Gastrocnemius medialis (tissue), 4 donors: ENCODE results near the gene PCDHGB2. TPM values are rescaled to one million over a fixed set of nuclear protein-coding genes. Genes with fewer than 3 reads are reported as not detected.
A peak's percentile ranks its signal among the peaks of the same experiment; 100 is the strongest.
"Not testable (repeated sequence)": the region's sequence is repeated elsewhere in the genome, so short reads cannot be mapped to it uniquely, and the experiment has no call there.

Experiments used
- ATAC-seq, 2 donors: fragments of 150-250 bp; one replicate each; pipeline ENCODE4 v1.9.1; 2016
- DNase-seq, 2 donors: peaks; one replicate each; pipeline ENCODE4 v3.0.0-alpha.2; 2019
- H3K27ac ChIP-seq, 4 donors: fragments of 200-600 bp; sonication (generic); 1 replicate in 1 of 4; 2 replicates in 3 of 4; pipeline ENCODE4 v1.5.1; 2016 to 2018; ENCODE audit warnings: mild to moderate bottlenecking in 2 of 4, moderate library complexity in 1 of 4
- H3K27me3 ChIP-seq, 3 donors: fragments of 200-600 bp; sonication (generic) in 2 of 3; 1 replicate in 1 of 3; 2 replicates in 2 of 3; pipeline versions ENCODE4 v1.5.1 to v1.6.0; 2016 to 2019; ENCODE audit warnings: mild to moderate bottlenecking in 1 of 3, moderate library complexity in 1 of 3
- H3K36me3 ChIP-seq, 2 donors: fragments of 200-600 bp; sonication (generic) in 1 of 2; one replicate each; pipeline ENCODE4 v1.5.1; 2017 to 2018
- H3K4me1 ChIP-seq, 2 donors: fragments of 200-600 bp; sonication (generic) in 1 of 2; one replicate each; pipeline ENCODE4 v1.5.1; 2016 to 2017; ENCODE audit warnings: mild to moderate bottlenecking in 2 of 2
- H3K4me3 ChIP-seq, 4 donors: fragments of 200-600 bp; sonication (generic) in 3 of 4; 1 replicate in 1 of 4; 2 replicates in 3 of 4; pipeline ENCODE4 v1.5.1; 2016 to 2019; ENCODE audit warnings: mild to moderate bottlenecking in 2 of 4
- H3K9me3 ChIP-seq, 3 donors: fragments of 200-600 bp; sonication (generic) in 2 of 3; 1 replicate in 1 of 3; 2 replicates in 2 of 3; pipeline ENCODE4 v1.5.1; 2016 to 2019
- CTCF ChIP-seq, 5 experiments: fragments of 450-650 bp in 3 of 5; fragments of 200-600 bp in 2 of 5; sonication (generic) in 2 of 5; IDR thresholded peaks in 4 of 5; conservative IDR thresholded peaks in 1 of 5; 1 replicate in 4 of 5; 2 replicates in 1 of 5; pipeline ENCODE4 v1.5.1; 2016 to 2019; ENCODE audit warnings: antibody characterized with exemption in 5 of 5, mild to moderate bottlenecking in 3 of 5, moderate library complexity in 3 of 5
- POLR2A ChIP-seq, 2 donors: fragments of 450-650 bp; IDR thresholded peaks; one replicate each; pipeline ENCODE4 v1.6.1; 2017; ENCODE audit warnings: antibody characterized with exemption in 2 of 2, mild to moderate bottlenecking in 2 of 2, moderate library complexity in 2 of 2
- in situ Hi-C, 4 donors: fragments of 200-750 bp; cut with MboI; loops; one replicate each; pipeline versions ENCODE4 v1.15.0 to v1.8.0; 2017; ENCODE audit warnings: low sequenced_read_pairs in 4 of 4
- intact Hi-C: fragments of 100-400 bp; cut with DNase I; formaldehyde crosslinking; loops from one replicate; pipeline ENCODE4 v1.15.1; 2023; ENCODE audit warnings: low total_unique reads
- total RNA-seq, 4 donors: library from RNA; depleted of rRNA; stranded (reverse); fragments of >200 nt; gene quantifications; one replicate each; pipeline versions ENCODE4 v1.1.0 to v1.2.3, GENCODE V29; 2016

PCDHGB2 gene
- total RNA-seq, 4 donors from 2014 or later: 0.55 to 3.4 (median 1.9) TPM

- Histone ChIP-seq H3K4me1 (peaks cover 4% of the 10 kb centered on the region in 2 donors), H3K4me3 (peak overlapping the region in 1 of 4 donors; percentile 20), H3K27ac (no peak overlapping the region), H3K9me3 (peaks cover 0 to 5% (median 5%) of the 10 kb centered on the region in 3 donors), H3K27me3 (peaks cover 0 to 11% (median 2%) of the 10 kb centered on the region in 3 donors), H3K36me3 (no peaks in the 10 kb centered on the region)
- ATAC-seq (no peak), DNase-seq (no peak)
- in situ Hi-C loops: no loop called here
- intact Hi-C loops: no loop called here
- TF ChIP-seq CTCF (IDR thresholded peaks at IDR 0.05 in 4 of 5, conservative IDR thresholded peaks at IDR 0.05 in 1 of 5) (no peak), POLR2A (IDR thresholded peaks at IDR 0.05) (no peak)
Observed at GRCh38 chr5:141388661-141389060, 28.9 kb downstream of the PCDHGB2 start.

- intact Hi-C loops (no loop called here), in situ Hi-C loops (no loop called here)
- no peak for TF ChIP-seq POLR2A (IDR thresholded peaks at IDR 0.05)
- no peak for TF ChIP-seq CTCF (IDR thresholded peaks at IDR 0.05 in 4 of 5, conservative IDR thresholded peaks at IDR 0.05 in 1 of 5)
Observed at GRCh38 chr5:141389153-141390042, 29.6 kb downstream of the PCDHGB2 start.

GRCh38 chr5:141392429-141393198, 32.8 kb downstream of the PCDHGB2 start, which contains the start of gene PCDHGA8:
Gene PCDHGA8, plus strand, starts transcription at chr5:141392633. Its CDS starts 181 bp downstream, at chr5:141392814.
- H3K9me3 ChIP-seq: peaks cover 0 to 5% (median 5%) of the 10 kb centered on the region in 3 donors
- H3K4me3 ChIP-seq: peak within 1 kb of the TSS; percentile 9 to 41 (median 12)
- in situ Hi-C loops (no loop called here), intact Hi-C loops (no loop called here)
- no peaks in the 10 kb centered on the region for H3K36me3 ChIP-seq
- TF ChIP-seq CTCF (IDR thresholded peaks at IDR 0.05 in 4 of 5, conservative IDR thresholded peaks at IDR 0.05 in 1 of 5): peak in 3 of 5 experiments; percentile 18 to 48 (median 20)
- TF ChIP-seq POLR2A (IDR thresholded peaks at IDR 0.05): no peak
- H3K27ac ChIP-seq: no peak within 1 kb of the TSS
- no peak for DNase-seq
- peaks cover 0 to 6% of the 10 kb centered on the region in 2 donors for H3K4me1 ChIP-seq
- H3K27me3 ChIP-seq: peaks cover 0 to 21% (median 2%) of the 10 kb centered on the region in 3 donors
- ATAC-seq: peak in 1 of 2 donors; percentile 37

More at GRCh38 chr5:141389153-141390042, 29.6 kb downstream of the PCDHGB2 start:
- no peak for DNase-seq
- ATAC-seq: no peak
- Histone ChIP-seq H3K27ac (no peak overlapping the region), H3K9me3 (peaks cover 0 to 5% (median 5%) of the 10 kb centered on the region in 3 donors), H3K4me3 (no peak overlapping the region), H3K4me1 (peaks cover 4% of the 10 kb centered on the region in 2 donors), H3K27me3 (peaks cover 0 to 15% (median 2%) of the 10 kb centered on the region in 3 donors), H3K36me3 (no peaks in the 10 kb centered on the region)

DNA sequence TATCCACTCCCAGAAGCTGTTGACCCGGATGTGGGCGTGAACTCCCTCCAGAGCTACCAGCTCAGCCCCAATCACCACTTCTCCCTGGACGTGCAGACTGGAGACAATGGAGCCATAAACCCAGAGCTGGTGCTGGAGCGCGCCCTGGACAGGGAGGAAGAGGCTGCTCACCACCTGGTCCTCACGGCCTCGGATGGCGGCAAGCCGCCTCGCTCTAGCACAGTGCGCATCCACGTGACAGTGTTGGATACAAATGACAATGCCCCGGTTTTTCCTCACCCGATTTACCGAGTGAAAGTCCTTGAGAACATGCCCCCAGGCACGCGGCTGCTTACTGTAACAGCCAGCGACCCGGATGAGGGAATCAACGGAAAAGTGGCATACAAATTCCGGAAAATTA, 33.5 kb downstream of the PCDHGB2 start:
- Histone ChIP-seq H3K9me3 (peaks cover 0 to 5% (median 5%) of the 10 kb centered on the region in 3 donors), H3K4me1 (peaks cover 0 to 6% of the 10 kb centered on the region in 2 donors), H3K27me3 (peaks cover 0 to 21% (median 2%) of the 10 kb centered on the region in 3 donors), H3K36me3 (no peaks in the 10 kb centered on the region), H3K4me3 (peak overlapping the region in 1 of 4 donors; percentile 41), H3K27ac (no peak overlapping the region)
- intact Hi-C loops: no loop called here
- TF ChIP-seq POLR2A (IDR thresholded peaks at IDR 0.05) (no peak), CTCF (IDR thresholded peaks at IDR 0.05 in 4 of 5, conservative IDR thresholded peaks at IDR 0.05 in 1 of 5) (no peak)
- ATAC-seq: no peak
- no peak for DNase-seq
- in situ Hi-C loops: no loop called here

GRCh38 chr5:141394401-141395187, 34.8 kb downstream of the PCDHGB2 start:
- in situ Hi-C loops, H3K36me3 ChIP-seq, intact Hi-C loops, ATAC-seq, H3K9me3 ChIP-seq, DNase-seq, H3K27ac ChIP-seq, H3K4me3 ChIP-seq: not testable (repeated sequence)
- Histone ChIP-seq H3K4me1 (peaks cover 6 to 16% of the 10 kb centered on the region in 2 donors), H3K27me3 (peaks cover 0 to 21% (median 0%) of the 10 kb centered on the region in 3 donors)
